ENCODE measurements around the gene MBD3L4.
"Not testable (repeated sequence)": the region's sequence is repeated elsewhere in the genome, so short reads cannot be mapped to it uniquely, and the experiment has no call there.

MBD3L4 gene

GRCh38 chr19:7049021-7049420 lies 9.0 kb upstream of the MBD3L4 start, which contains the start of gene MBD3L2:
TSS of gene MBD3L2 (plus strand) at chr19:7049321. CDS start at chr19:7049374, 53 bp downstream.
- DNase-seq (ENCODE audit: low spot score) = not testable (repeated sequence)

DNA sequence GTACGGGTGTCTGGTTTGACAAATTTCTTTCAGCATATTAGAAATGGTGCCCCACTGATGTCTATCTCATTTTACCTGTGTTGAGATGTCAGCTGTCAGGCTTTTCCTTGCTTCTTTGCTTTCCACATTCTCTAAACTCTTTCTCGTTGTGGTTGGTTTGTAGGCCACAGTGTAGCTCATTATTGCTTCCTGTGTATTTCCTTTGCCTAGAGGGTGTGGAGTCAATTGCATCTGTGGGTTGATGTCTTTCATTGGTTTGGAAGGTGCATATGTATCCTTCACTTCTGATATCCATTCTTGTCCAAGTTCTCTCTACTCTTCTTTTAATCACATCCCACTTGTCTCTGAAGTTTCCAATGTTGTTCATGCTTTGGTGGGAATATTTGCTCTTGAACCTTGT lies 1.6 kb upstream of the MBD3L4 start:
- not testable (repeated sequence) for DNase-seq (ENCODE audit: low spot score)

DNA sequence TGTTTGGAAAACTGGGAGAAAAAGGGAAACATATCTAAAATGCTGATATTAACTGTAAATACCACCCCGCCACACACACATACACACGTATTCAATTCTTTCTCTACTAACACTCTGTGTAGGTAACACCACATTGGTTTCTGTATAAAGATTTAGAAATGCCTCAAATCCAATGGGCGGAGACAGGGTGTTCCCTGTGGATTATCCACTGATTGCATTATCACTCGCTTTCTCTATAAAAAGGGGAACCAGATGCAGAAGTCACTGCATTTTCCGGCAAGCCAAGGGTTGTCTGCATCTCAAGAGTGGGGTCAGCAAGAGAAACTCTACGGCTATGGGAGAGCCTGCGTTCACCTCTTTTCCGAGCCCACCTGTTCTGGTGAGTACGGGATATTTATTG lies 9.7 kb downstream of the MBD3L4 start, which contains the start of gene MBD3L5:
MBD3L5 (plus strand) TSS at position 301 of the 400 bp plus-strand sequence; CDS start at position 335, 34 bp downstream.
- not testable (repeated sequence) for DNase-seq (ENCODE audit: low spot score)

DNA sequence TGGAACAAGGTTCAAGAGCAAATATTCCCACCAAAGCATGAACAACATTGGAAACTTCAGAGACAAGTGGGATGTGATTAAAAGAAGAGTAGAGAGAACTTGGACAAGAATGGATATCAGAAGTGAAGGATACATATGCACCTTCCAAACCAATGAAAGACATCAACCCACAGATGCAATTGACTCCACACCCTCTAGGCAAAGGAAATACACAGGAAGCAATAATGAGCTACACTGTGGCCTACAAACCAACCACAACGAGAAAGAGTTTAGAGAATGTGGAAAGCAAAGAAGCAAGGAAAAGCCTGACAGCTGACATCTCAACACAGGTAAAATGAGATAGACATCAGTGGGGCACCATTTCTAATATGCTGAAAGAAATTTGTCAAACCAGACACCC lies 11.2 kb downstream of the MBD3L4 start:
- DNase-seq (ENCODE audit: low spot score) = not testable (repeated sequence)

GRCh38 chr19:7021331-7021730 lies 18.6 kb downstream of the MBD3L4 start, which contains the start of gene MBD3L2B:
TSS of gene MBD3L2B (minus strand) at chr19:7021431. CDS start at chr19:7021397, 34 bp downstream.
- DNase-seq (ENCODE audit: low spot score) = not testable (repeated sequence)

- no peak for DNase-seq (ENCODE audit: low spot score)
Observed at GRCh38 chr19:7018828-7019227, 21.2 kb downstream of the MBD3L4 start.

DNA sequence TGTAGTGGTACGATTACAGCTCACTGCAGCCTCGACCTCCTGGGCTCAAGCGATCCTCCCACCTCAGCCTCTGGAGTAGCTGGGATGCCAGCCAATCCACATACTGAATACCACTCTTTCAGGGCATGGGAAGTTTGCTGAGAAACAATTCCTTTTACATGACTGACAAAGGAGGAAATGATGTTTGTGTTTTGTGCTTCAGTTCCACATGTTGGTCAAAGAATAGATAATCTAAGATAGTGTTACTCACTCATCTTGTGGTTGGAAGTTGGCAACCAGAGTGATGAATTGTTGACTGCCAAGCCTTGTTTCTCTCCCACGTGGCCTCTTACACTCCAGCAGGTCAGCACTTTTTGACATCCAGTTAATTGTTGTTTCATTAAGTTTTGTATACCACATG lies 26.3 kb downstream of the MBD3L4 start:
- DNase-seq (ENCODE audit: low spot score) = peak; percentile 36

GRCh38 chr19:7010722-7011593 lies 29.0 kb downstream of the MBD3L4 start:
- DNase-seq (ENCODE audit: low spot score) = no peak

DNA sequence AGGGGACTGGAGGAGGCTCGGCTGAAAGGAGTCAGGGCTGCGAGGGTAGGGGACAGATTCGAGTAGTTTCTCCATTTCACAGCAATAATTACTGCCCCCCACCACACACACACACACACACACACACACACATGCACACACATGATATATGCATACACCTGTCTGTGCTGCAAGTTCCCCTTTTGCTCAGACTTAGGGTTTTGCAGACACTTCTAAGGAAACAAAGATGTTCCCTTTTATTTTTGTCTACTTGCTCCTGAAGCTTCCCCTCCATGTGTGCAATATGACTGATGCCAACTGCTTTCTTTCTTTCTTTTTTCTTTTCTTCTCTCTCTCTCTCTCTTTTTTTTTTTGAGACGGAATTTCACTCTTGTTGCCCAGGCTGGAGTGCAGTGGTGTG lies 32.1 kb downstream of the MBD3L4 start:
- DNase-seq (ENCODE audit: low spot score) = no peak

DNA sequence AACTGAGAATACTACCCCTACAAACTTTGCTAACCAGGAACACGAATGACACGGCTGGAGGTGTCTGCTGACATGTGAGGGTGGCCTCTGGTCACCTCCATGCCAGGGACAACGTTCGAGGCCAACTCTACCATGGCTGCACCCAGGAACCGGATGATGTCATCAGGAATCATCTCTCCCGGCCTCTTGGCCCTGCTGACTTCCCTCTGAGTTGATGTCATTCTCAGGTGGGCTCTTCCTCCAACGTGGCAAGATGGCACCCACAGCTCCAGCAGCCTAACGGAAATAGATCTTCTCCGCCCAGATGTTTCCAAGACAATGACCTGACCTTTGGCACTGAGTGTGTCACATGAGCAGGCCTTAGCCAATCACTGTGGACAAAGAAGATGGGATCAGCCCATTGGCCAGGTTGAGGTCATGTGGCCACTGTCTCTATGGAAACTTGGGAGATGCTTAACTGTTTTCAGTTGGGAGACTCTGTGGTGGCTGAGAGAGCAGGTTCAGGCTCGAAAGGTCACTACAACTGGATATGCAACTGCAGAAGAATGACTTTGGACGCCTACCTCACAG lies 33.8 kb downstream of the MBD3L4 start:
- DNase-seq (ENCODE audit: low spot score) = no peak

- no peak for DNase-seq (ENCODE audit: low spot score)
Observed at GRCh38 chr19:7004313-7004931, 35.6 kb downstream of the MBD3L4 start.

- no peak for DNase-seq (ENCODE audit: low spot score)
Observed at GRCh38 chr19:7000816-7001215, 39.2 kb downstream of the MBD3L4 start.

DNA sequence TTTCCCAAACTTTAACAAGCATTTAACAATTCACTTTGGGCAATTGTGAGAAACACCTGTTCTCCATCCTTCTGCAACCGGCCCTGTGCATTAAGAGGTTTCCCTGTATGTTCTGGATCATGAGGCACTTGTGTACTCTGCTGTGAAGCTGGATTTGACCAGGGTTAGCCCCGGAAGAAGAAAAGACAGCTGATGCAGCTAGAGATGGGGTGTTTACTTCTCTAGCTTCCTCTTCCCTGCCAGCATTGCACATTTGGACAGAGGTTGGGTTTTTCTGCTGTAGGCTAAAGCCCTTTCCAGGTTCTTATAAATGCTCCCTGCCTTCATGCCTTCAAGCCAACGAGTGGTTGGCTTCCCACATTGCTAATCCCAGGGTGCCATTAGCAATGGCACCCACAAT lies 39.6 kb downstream of the MBD3L4 start:
- no peak for DNase-seq (ENCODE audit: low spot score)

GRCh38 chr19:6999933-7000332 lies 40.0 kb downstream of the MBD3L4 start:
- DNase-seq (ENCODE audit: low spot score) = no peak

DNA sequence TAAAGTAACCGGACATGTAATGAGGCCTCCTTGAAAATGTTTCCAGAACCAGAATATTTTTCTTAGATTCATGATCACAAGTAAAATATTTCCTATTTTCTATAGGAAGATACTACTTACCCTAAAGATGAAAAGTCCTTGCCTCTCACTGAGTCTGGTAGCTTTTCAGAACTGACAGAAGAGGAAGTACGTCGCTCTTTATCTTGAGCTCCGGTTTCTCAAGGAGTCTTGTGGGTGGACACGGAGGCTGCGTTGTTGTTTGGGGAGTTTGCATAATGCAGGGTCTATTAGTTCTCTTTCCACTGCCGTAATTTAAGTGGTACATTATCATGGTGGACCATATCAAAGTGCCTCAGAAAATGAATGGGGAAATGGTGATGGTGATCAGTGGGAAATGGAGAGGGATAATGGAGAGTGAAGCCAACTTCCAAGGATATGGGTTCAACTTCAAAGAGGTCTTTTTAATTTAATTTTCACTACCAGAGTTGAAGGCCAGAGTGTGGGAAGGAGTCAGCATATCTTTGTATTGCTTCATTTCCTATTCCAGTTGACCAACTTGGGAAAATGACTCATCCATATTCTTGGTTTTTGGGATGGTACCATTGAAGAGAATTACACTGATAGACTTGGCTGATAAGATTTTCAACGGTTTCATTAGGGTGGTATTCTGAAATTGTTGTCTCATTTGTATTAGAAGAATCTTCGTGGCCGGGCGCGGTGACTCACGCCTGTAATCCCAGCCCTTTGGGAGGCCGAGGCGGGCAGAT lies 42.1 kb downstream of the MBD3L4 start:
- no peak for DNase-seq (ENCODE audit: low spot score)

DNA sequence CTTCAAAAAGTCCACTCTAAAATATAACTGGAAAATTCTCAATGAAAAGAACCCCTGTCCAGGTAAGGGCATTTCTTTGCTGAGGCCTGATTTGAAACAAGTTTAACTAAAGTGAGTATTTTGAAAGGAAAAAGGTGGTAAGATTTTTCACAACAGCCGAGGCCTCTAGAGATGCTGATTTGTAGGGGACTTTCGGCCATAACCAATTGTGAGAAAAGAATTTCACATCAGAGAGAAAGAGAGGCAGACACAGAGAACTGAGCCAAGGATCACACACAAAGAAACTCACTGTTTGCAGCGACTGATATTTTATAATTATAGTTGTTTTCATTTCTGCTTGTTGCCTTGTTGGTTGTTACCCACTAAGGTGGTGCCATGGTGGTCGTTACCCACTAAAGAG lies 43.2 kb downstream of the MBD3L4 start:
- DNase-seq (ENCODE audit: low spot score) = no peak

DNA sequence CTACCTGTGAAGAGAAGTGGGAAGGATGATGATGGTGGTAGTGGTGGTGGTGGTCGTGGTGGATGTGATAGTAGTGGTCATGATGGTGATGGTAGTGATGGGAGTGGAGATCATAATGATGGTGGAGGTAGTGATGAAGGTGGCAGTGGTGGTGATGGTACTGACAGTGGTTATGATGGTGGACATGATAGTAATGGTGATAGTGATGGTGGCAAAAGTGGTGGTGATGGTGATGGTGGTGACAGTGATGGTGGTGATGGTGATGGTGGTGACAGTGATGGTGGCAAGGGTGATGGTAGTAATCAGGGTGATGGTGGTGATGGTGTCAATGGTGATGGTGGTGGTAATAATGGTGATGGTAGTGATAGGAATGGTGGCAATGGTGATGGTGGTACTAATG lies 44.9 kb downstream of the MBD3L4 start:
- DNase-seq (ENCODE audit: low spot score) = no peak

DNA sequence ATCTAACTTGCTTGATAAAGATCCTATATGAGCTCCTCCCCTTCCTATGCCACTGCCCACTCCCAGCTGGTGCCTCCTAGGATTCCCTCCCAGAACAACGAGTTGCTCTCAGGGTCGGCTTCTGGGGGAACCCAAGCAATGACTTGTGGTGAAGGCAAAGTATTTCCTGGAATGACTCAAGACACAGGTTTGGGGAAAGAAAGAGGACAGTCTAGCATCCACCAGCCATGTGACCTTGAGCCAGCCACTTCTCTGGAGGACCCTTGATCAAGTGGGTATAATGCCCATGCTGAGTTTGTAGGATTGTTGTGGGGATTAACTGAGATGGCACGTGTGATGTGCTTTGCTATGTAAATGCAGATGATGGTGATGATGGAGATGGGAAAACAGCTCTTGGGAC lies 51.7 kb downstream of the MBD3L4 start:
- DNase-seq (ENCODE audit: low spot score) = no peak

DNA sequence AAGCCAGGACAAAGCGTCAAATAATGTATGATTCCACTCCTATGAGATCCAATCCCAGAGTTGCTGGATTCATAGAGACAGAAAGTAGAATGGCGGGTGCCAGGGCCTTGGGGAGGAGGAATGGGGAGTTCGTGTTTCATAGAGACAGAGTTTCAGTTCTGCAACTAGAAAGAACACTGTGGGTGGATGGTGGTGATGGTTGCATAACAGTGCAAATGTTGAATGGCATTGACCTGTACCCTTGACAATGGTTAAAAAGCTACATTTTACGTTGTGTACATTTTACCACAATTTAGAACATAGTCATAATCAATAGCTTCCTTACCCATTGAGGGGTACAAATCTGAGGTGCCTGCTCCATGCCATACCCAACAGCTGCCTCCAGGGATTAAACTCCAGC lies 52.1 kb downstream of the MBD3L4 start:
- no peak for DNase-seq (ENCODE audit: low spot score)

Measured in activated CD4-positive, alpha-beta T cell treated with anti-CD3 and anti-CD28 coated beads, Interleukin-2, Interleukin-4, amounts not matched to agents 100 ng/mL and 50 ng/mL, durations not matched to agents 16 hours and 8 hours (primary cell).